Measurements from ENCODE around the gene LAMP1.

Gene LAMP1

GRCh38 chr13:113350938-113351335 lies 53.9 kb downstream of the LAMP1 start:
- in situ Hi-C loops (cut with MboI; ENCODE audit: low sequenced_read_pairs, unreplicated experiment), result no loop called here
- no peak for TF ChIP-seq CTCF (IDR thresholded peaks at IDR 0.05; ENCODE audit: borderline replicate concordance, control extremely low read depth, extremely low read depth, insufficient read depth, missing control alignments)

GRCh38 chr13:113351514-113352026 lies 54.5 kb downstream of the LAMP1 start:
- in situ Hi-C loops (cut with MboI; ENCODE audit: low sequenced_read_pairs, unreplicated experiment), result no loop called here
- DNase-seq (ENCODE audit: low spot score), result no peak
- TF ChIP-seq CTCF (IDR thresholded peaks at IDR 0.05; ENCODE audit: borderline replicate concordance, control extremely low read depth, extremely low read depth, insufficient read depth, missing control alignments), result no peak

More at GRCh38 chr13:113350938-113351335, 53.9 kb downstream of the LAMP1 start:
- no peak for DNase-seq (ENCODE audit: low spot score)

- no peak for DNase-seq (ENCODE audit: low spot score)
- TF ChIP-seq CTCF (IDR thresholded peaks at IDR 0.05; ENCODE audit: borderline replicate concordance, control extremely low read depth, extremely low read depth, insufficient read depth, missing control alignments), result no peak
- in situ Hi-C loops (cut with MboI; ENCODE audit: low sequenced_read_pairs, unreplicated experiment), result no loop called here
Measured at GRCh38 chr13:113353254-113353653, 56.2 kb downstream of the LAMP1 start.

- TF ChIP-seq CTCF (IDR thresholded peaks at IDR 0.05; ENCODE audit: borderline replicate concordance, control extremely low read depth, extremely low read depth, insufficient read depth, missing control alignments), result no peak
- DNase-seq (ENCODE audit: low spot score), result no peak
- in situ Hi-C loops (cut with MboI; ENCODE audit: low sequenced_read_pairs, unreplicated experiment), result no loop called here
Measured at GRCh38 chr13:113354831-113355610, 58.0 kb downstream of the LAMP1 start.

- no peak for TF ChIP-seq CTCF (IDR thresholded peaks at IDR 0.05; ENCODE audit: borderline replicate concordance, control extremely low read depth, extremely low read depth, insufficient read depth, missing control alignments)
- in situ Hi-C loops (cut with MboI; ENCODE audit: low sequenced_read_pairs, unreplicated experiment), result no loop called here
- DNase-seq (ENCODE audit: low spot score), result no peak
Measured at GRCh38 chr13:113355621-113356020, 58.6 kb downstream of the LAMP1 start.

GRCh38 chr13:113356596-113356995 lies 59.6 kb downstream of the LAMP1 start:
- no peak for DNase-seq (ENCODE audit: low spot score)
- in situ Hi-C loops (cut with MboI; ENCODE audit: low sequenced_read_pairs, unreplicated experiment), result no loop called here
- TF ChIP-seq CTCF (IDR thresholded peaks at IDR 0.05; ENCODE audit: borderline replicate concordance, control extremely low read depth, extremely low read depth, insufficient read depth, missing control alignments), result no peak

Data from GM13976 (cell line).